Amniotic stem cell (primary cell): ENCODE measurements around the gene STAT4.
A peak's percentile ranks its signal among the peaks of the same experiment; 100 is the strongest.

ENCODE experiments used
- DNase-seq: peaks from one replicate; lab custom pipeline; 2025; lab: John Stamatoyannopoulos, UW

Gene STAT4

GRCh38 chr2:191014653-191015020 is 136.2 kb downstream of the STAT4 start:
- DNase-seq: no peak

- peak; percentile 89 for DNase-seq
Measured at GRCh38 chr2:191013932-191014652, 136.7 kb downstream of the STAT4 start, which contains the start of gene STAT1. STAT1 (minus strand) TSS chr2:191014171; CDS start chr2:191010003, 4,168 bp downstream.

GRCh38 chr2:191013682-191013931 is 137.2 kb downstream of the STAT4 start:
- DNase-seq: no peak

GRCh38 chr2:191012845-191013681 is 137.7 kb downstream of the STAT4 start:
- DNase-seq: no peak

GRCh38 chr2:191012346-191012745 is 138.4 kb downstream of the STAT4 start:
- no peak for DNase-seq

- no peak for DNase-seq
Measured at GRCh38 chr2:191010887-191011885, 139.6 kb downstream of the STAT4 start.

- no peak for DNase-seq
Measured at GRCh38 chr2:191009541-191010374, 141.0 kb downstream of the STAT4 start.

- no peak for DNase-seq
Measured at GRCh38 chr2:191008286-191008685, 142.5 kb downstream of the STAT4 start.

GRCh38 chr2:191006997-191007783 is 143.6 kb downstream of the STAT4 start:
- no peak for DNase-seq

- no peak for DNase-seq
Measured at GRCh38 chr2:191006297-191006696, 144.5 kb downstream of the STAT4 start.

- DNase-seq: no peak
Measured at GRCh38 chr2:191003405-191004309, 147.1 kb downstream of the STAT4 start.

- DNase-seq: no peak
Measured at GRCh38 chr2:191001624-191002023, 149.2 kb downstream of the STAT4 start.

GRCh38 chr2:191001032-191001431 is 149.8 kb downstream of the STAT4 start:
- no peak for DNase-seq

GRCh38 chr2:190999949-191000665 is 150.7 kb downstream of the STAT4 start:
- DNase-seq: no peak

GRCh38 chr2:190999058-190999457 is 151.7 kb downstream of the STAT4 start:
- no peak for DNase-seq

GRCh38 chr2:190997526-190998113 is 153.2 kb downstream of the STAT4 start:
- no peak for DNase-seq

GRCh38 chr2:190996947-190997346 is 153.8 kb downstream of the STAT4 start:
- DNase-seq: no peak

- DNase-seq: no peak
Measured at GRCh38 chr2:190996338-190996946, 154.4 kb downstream of the STAT4 start.
